ENCODE data around the gene GALNT18.

Gene GALNT18

GRCh38 chr11:11588243-11588642 lies 33.6 kb downstream of the GALNT18 start:
- no peak for DNase-seq (ENCODE audit: low read depth in 2 of 2)

GRCh38 chr11:11587122-11587521 lies 34.7 kb downstream of the GALNT18 start:
- DNase-seq (ENCODE audit: low read depth in 2 of 2): no peak

- DNase-seq (ENCODE audit: low read depth in 2 of 2): no peak
Measured at GRCh38 chr11:11586465-11586864, 35.3 kb downstream of the GALNT18 start.

GRCh38 chr11:11584937-11585336 lies 36.9 kb downstream of the GALNT18 start:
- DNase-seq (ENCODE audit: low read depth in 2 of 2): no peak

GRCh38 chr11:11584530-11584810 lies 37.3 kb downstream of the GALNT18 start:
- DNase-seq (ENCODE audit: low read depth in 2 of 2): no peak

- no peak for DNase-seq (ENCODE audit: low read depth in 2 of 2)
Measured at GRCh38 chr11:11583801-11584529, 37.8 kb downstream of the GALNT18 start.

- no peak for DNase-seq (ENCODE audit: low read depth in 2 of 2)
Measured at GRCh38 chr11:11582011-11582701, 39.6 kb downstream of the GALNT18 start.

- no peak for DNase-seq (ENCODE audit: low read depth in 2 of 2)
Measured at GRCh38 chr11:11581481-11581880, 40.3 kb downstream of the GALNT18 start.

- DNase-seq (ENCODE audit: low read depth in 2 of 2): no peak
Measured at GRCh38 chr11:11580841-11581411, 40.9 kb downstream of the GALNT18 start.

- DNase-seq (ENCODE audit: low read depth in 2 of 2): no peak
Measured at GRCh38 chr11:11580012-11580411, 41.8 kb downstream of the GALNT18 start.

GRCh38 chr11:11579012-11579988 lies 42.5 kb downstream of the GALNT18 start:
- no peak for DNase-seq (ENCODE audit: low read depth in 2 of 2)

- DNase-seq (ENCODE audit: low read depth in 2 of 2): no peak
Measured at GRCh38 chr11:11577932-11578911, 43.6 kb downstream of the GALNT18 start.

- DNase-seq (ENCODE audit: low read depth in 2 of 2): no peak
Measured at GRCh38 chr11:11577251-11577855, 44.5 kb downstream of the GALNT18 start.

- DNase-seq (ENCODE audit: low read depth in 2 of 2): no peak
Measured at GRCh38 chr11:11574373-11575287, 47.2 kb downstream of the GALNT18 start.

- DNase-seq (ENCODE audit: low read depth in 2 of 2): no peak
Measured at GRCh38 chr11:11572386-11572785, 49.4 kb downstream of the GALNT18 start.

GRCh38 chr11:11571893-11572292 lies 49.9 kb downstream of the GALNT18 start:
- DNase-seq (ENCODE audit: low read depth in 2 of 2): no peak

GRCh38 chr11:11570823-11571222 lies 51.0 kb downstream of the GALNT18 start:
- no peak for DNase-seq (ENCODE audit: low read depth in 2 of 2)

- no peak for DNase-seq (ENCODE audit: low read depth in 2 of 2)
Measured at GRCh38 chr11:11569936-11570491, 51.8 kb downstream of the GALNT18 start.

GRCh38 chr11:11568651-11569229 lies 53.1 kb downstream of the GALNT18 start:
- no peak for DNase-seq (ENCODE audit: low read depth in 2 of 2)
